Measurements from ENCODE around the gene NCOA1.

DNA sequence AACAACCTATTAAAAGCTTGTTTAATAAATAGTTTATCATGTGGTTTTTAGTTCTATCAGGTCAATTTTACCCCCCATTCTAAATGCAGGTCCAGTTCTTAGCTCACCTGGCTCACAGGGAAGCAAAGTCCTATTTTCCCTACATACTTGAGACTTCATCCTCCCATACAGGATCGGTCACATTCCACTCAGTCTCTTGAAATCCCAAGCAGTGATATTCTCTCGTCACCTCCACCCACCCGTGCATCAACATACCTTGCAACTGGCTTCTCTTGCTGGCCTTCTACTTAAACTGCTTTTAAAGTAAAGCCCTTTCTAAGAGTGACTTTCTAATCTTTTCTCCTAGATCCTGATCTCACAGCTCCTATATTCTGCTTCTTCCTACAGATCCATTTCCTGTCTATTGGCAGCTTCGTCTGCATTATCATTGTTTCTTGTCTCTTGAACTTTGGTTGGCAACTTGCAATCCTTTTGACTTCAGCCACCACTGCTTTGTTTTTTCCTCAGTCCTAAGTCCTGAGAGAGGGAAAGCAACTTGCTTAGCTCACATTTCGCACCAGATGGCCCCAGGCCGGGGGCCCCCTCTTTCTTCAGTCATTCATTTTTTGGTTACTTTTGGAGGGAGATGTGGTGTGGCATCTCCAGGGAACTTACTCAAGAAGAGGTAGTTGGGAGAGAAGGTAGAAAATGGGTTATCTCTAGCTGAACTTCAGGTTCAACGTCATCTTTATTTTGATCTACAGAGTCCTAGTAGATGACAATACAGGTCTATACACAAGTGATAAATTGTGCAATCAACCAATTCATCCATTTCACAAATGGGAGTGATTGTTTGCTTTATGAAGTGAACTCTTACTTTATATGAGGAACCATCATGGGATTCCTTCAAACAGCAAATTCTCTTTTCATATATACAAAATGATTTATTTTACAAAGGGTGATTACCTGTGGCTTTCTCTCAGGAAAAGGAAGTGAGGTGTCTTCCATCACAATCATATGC is 23.9 kb upstream of the NCOA1 start:
- TF ChIP-seq, protein P1, sequence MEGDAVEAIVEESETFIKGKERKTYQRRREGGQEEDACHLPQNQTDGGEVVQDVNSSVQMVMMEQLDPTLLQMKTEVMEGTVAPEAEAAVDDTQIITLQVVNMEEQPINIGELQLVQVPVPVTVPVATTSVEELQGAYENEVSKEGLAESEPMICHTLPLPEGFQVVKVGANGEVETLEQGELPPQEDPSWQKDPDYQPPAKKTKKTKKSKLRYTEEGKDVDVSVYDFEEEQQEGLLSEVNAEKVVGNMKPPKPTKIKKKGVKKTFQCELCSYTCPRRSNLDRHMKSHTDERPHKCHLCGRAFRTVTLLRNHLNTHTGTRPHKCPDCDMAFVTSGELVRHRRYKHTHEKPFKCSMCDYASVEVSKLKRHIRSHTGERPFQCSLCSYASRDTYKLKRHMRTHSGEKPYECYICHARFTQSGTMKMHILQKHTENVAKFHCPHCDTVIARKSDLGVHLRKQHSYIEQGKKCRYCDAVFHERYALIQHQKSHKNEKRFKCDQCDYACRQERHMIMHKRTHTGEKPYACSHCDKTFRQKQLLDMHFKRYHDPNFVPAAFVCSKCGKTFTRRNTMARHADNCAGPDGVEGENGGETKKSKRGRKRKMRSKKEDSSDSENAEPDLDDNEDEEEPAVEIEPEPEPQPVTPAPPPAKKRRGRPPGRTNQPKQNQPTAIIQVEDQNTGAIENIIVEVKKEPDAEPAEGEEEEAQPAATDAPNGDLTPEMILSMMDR (optimal IDR thresholded peaks at IDR 0.05 in 1 of 3, IDR thresholded peaks at IDR 0.05 in 1 of 3, conservative IDR thresholded peaks at IDR 0.05 in 1 of 3; ENCODE audit: extremely low read depth in 1 of 3, insufficient read depth in 2 of 3, low read length in 3 of 3), result no peak
- TF ChIP-seq EZH2 (IDR thresholded peaks at IDR 0.05; ENCODE audit: low read length), result no peak

All from keratinocyte (primary cell).